HFFc6 (cell line): ENCODE measurements around the gene XYLB. TPM values are rescaled to one million over a fixed set of nuclear protein-coding genes. Genes with fewer than 3 reads are reported as not detected.

ENCODE experiments used
- DNase-seq: peaks from one replicate; pipeline ENCODE4 v3.0.0-alpha.2; 2018
- H3K27ac Mint-ChIP-seq: 2 replicates; pipeline ENCODE4 v1.8.0; 2020; ENCODE audit warnings: mild to moderate bottlenecking, mixed read lengths
- H3K27me3 Mint-ChIP-seq: 2 replicates; pipeline ENCODE4 v1.8.0; 2021; ENCODE audit warnings: mild to moderate bottlenecking, moderate library complexity, mixed read lengths; ENCODE audit not compliant: insufficient read depth
- H3K36me3 Mint-ChIP-seq: 2 replicates; pipeline ENCODE4 v1.8.0; 2021; ENCODE audit warnings: low read depth, mixed read lengths
- H3K4me1 Mint-ChIP-seq: 2 replicates; pipeline ENCODE4 v1.8.0; 2020; ENCODE audit warnings: low read depth, mixed read lengths
- H3K4me3 Mint-ChIP-seq: 2 replicates; pipeline ENCODE4 v1.8.0; 2020; ENCODE audit warnings: mild to moderate bottlenecking, moderate library complexity, mixed read lengths
- H3K9me3 Mint-ChIP-seq: 2 replicates; pipeline ENCODE4 v1.8.0; 2020; ENCODE audit warnings: mild to moderate bottlenecking, mixed read lengths
- total RNA-seq, 6 experiments: library from RNA; stranded (reverse); fragmentation: NEBNext Ultra II Directional; extraction: Animal tissue kit (Norgen Biotek cat#: 25700); gene quantifications; 2 replicates in 1 of 6; 3 replicates in 5 of 6; pipeline ENCODE4 v1.2.3, GENCODE V29; 2021
- TF ChIP-seq, protein P1 (sequence below): fragments of 200-600 bp; sonication (generic); IDR thresholded peaks from 2 replicates; pipeline ENCODE4 v1.5.0; 2021; ENCODE audit warnings: antibody characterized with exemption, mild to moderate bottlenecking

XYLB gene
- total RNA-seq, 6 experiments from 2014 or later, result 5.1 to 8.0 (median 6.2) TPM

- no peak for DNase-seq
- Mint-ChIP-seq H3K9me3 (no peaks in the 10 kb centered on the region), H3K27me3 (no peaks in the 10 kb centered on the region; the same call in 1 of the 2 replicates), H3K36me3 (no peaks in the 10 kb centered on the region), H3K27ac (no peak overlapping the region), H3K4me1 (peaks cover 5% of the 10 kb centered on the region; the same call in 1 of the 2 replicates), H3K4me3 (no peak overlapping the region)
- TF ChIP-seq, protein P1, sequence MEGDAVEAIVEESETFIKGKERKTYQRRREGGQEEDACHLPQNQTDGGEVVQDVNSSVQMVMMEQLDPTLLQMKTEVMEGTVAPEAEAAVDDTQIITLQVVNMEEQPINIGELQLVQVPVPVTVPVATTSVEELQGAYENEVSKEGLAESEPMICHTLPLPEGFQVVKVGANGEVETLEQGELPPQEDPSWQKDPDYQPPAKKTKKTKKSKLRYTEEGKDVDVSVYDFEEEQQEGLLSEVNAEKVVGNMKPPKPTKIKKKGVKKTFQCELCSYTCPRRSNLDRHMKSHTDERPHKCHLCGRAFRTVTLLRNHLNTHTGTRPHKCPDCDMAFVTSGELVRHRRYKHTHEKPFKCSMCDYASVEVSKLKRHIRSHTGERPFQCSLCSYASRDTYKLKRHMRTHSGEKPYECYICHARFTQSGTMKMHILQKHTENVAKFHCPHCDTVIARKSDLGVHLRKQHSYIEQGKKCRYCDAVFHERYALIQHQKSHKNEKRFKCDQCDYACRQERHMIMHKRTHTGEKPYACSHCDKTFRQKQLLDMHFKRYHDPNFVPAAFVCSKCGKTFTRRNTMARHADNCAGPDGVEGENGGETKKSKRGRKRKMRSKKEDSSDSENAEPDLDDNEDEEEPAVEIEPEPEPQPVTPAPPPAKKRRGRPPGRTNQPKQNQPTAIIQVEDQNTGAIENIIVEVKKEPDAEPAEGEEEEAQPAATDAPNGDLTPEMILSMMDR, result no peak
Observed at GRCh38 chr3:38458796-38459498, 112.4 kb downstream of the XYLB start.

DNA sequence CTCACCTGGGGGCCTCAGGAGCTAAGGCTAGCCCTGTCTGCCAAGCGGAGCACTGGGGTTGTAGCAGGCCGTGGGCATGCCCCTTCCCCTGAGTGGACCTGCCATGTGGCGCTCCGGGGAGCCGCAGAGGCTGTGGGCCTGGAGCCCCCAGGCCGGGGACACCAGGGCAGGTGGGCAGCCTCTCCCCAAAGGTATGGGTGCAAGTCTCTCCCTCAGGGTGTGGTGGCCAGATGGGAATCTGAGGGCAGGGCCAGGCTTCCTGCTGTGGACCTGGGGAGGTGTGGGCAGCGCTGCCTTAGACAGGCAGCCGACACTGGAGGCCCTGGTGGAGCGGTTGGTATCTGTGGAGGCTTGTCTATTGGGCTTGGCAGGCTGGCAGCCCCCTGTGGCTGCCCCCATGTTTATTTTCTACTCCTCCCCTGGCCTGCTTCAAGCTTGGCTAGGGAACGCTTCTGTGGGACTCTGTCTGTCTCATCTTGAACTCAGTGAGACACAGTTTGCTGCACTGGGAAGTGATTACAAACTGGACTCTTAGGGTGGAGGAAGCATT, 113.0 kb downstream of the XYLB start:
- H3K27me3 Mint-ChIP-seq, result no peaks in the 10 kb centered on the region; the same call in 1 of the 2 replicates
- no peak for DNase-seq
- no peaks in the 10 kb centered on the region for H3K36me3 Mint-ChIP-seq
- TF ChIP-seq, protein P1, result no peak
- peaks cover 1% of the 10 kb centered on the region; the same call in 1 of the 2 replicates for H3K4me1 Mint-ChIP-seq
- no peaks in the 10 kb centered on the region for H3K9me3 Mint-ChIP-seq
- H3K4me3 Mint-ChIP-seq, result no peak overlapping the region
- H3K27ac Mint-ChIP-seq, result no peak overlapping the region

DNA sequence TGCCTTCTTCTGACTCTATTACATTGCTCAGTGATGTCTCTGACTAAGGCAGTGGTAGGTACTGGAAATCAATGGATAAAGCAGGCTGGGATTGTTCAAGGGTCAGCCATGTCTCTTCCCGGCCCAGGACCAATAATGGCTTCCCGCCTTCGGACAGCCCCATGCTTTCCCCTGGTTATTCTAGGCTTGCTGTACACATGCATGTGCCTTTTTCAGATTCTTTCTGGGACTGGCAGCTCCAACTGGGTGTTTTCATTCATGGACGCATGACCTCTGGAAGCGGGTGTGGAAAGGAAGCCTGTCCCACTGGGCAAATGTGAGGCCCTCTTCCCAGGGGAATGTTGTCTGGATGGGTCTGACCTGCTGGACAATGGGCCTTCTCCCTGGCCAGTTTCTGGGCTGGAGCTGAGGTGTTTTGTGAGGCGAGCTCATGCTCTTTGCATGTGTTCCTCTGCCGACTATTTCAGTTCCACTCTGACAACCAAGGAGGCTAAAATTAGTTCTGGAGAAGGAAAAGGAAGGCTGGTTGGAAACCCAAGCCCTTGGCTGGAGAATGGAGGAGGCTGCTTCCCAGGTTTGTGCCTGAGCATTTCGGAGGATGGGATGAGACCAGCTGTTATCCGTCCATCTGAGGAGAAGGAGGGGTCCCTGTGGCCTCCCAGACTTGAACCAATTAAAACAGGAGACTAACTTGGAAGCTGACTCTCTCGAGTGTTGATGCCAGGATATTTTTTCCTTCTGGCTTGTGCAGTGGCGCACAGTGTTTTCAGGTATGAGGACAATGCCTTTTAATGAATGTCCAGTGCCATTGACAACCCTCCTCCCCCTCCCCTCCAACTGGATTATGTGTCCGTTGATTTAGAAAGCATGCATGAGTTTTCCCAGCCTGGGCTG, 114.0 kb downstream of the XYLB start:
- no peaks in the 10 kb centered on the region for H3K4me1 Mint-ChIP-seq

More for the DNA sequence above, 114.0 kb downstream of the XYLB start:
- DNase-seq, result no peak
- Mint-ChIP-seq H3K4me3 (no peak overlapping the region), H3K27ac (no peak overlapping the region), H3K27me3 (no peaks in the 10 kb centered on the region; the same call in 1 of the 2 replicates), H3K36me3 (no peaks in the 10 kb centered on the region), H3K9me3 (no peaks in the 10 kb centered on the region)
- TF ChIP-seq, protein P1, result no peak

Other genes with a start within 250 kb of the XYLB start
- 10 to 100 TPM; 45.1 to 60.9 (median 52.1) TPM for gene ACAA1, start 209.7 kb upstream of the XYLB start, total RNA-seq
- gene MYD88, start 208.1 kb upstream of the XYLB start, total RNA-seq, result 10 to 100 TPM; 25.1 to 31.9 (median 28.4) TPM
- gene OXSR1, start 181.2 kb upstream of the XYLB start, total RNA-seq, result 10 to 100 TPM; 48.5 to 54.3 (median 51.5) TPM
- gene SLC22A13, start 81.0 kb upstream of the XYLB start, total RNA-seq, result under 1 TPM in 5 of 6 experiments, not detected in 1; 0.17 to 0.30 (median 0.20) TPM
- under 1 TPM in 1 of 6 experiments, not detected in 5; 0.09 TPM for gene SLC22A14, start 64.5 kb upstream of the XYLB start, total RNA-seq
- 1 to 10 TPM; 1.1 to 1.6 (median 1.3) TPM for gene ACVR2B, start 107.1 kb downstream of the XYLB start, total RNA-seq
- 10 to 100 TPM; 13.9 to 18.8 (median 15.4) TPM for gene EXOG, start 149.6 kb downstream of the XYLB start, total RNA-seq